Pulmonary artery endothelial cell (primary cell): ENCODE results near the gene FH. TPM values are rescaled to one million over a fixed set of nuclear protein-coding genes. Genes with fewer than 3 reads are reported as not detected.

Experiments
- DNase-seq: peaks from one replicate; pipeline ENCODE4 v3.0.0-alpha.2; 2011; ENCODE audit warnings: low read depth, low spot score
- total RNA-seq: library from RNA; depleted of rRNA; stranded (reverse); fragments of >200 nt; gene quantifications from 2 replicates; pipeline ENCODE4 v1.2.3, GENCODE V29; 2014

Gene FH
- total RNA-seq, 1 donor from 2014 or later, result 114 TPM

DNA sequence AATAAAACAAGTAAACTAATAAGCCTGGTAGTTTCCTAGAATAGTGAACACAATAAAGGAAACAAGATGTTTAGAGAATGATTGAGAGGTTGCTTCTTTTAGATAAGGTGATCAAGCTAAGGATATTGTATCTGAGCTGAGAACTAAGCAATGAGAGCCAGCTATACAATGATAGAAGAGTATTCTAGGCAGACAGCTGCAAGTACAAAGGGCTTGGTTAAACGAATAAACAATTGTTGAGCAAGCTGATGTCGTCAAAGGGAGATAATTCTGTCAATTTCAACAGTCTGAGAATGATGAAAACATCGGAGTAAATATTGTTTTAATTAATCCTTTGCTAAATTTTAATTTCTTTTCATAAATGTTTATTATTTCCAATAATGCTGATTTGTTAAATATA lies 5.5 kb upstream of the FH start:
- DNase-seq, result no peak

DNA sequence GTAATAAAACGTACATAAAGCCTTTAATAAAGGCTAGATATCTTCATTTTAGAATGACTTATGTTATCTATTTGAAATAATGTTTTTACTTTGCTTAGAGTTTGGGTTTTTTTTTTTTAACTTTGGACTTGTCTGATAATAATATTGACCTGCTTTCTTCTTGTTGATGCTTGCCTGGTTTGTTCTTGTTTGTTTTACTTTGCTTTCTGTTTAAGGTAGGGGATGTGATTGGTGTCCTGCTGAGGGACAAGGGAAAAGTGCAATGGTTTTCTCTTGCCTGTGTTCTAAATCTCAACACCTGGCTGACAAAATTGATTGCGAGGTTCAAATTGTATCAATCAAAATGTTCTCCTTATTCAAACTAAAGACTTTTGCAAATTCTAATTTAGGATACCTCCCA lies 2.2 kb upstream of the FH start:
- DNase-seq, result no peak

- no peak for DNase-seq
Observed at GRCh38 chr1:241520080-241520465, 518 bp upstream of the FH start.

- no peak for DNase-seq
Observed at GRCh38 chr1:241518476-241519307, 863 bp downstream of the FH start.

GRCh38 chr1:241513378-241513777 lies 6.2 kb downstream of the FH start:
- DNase-seq, result no peak

DNA sequence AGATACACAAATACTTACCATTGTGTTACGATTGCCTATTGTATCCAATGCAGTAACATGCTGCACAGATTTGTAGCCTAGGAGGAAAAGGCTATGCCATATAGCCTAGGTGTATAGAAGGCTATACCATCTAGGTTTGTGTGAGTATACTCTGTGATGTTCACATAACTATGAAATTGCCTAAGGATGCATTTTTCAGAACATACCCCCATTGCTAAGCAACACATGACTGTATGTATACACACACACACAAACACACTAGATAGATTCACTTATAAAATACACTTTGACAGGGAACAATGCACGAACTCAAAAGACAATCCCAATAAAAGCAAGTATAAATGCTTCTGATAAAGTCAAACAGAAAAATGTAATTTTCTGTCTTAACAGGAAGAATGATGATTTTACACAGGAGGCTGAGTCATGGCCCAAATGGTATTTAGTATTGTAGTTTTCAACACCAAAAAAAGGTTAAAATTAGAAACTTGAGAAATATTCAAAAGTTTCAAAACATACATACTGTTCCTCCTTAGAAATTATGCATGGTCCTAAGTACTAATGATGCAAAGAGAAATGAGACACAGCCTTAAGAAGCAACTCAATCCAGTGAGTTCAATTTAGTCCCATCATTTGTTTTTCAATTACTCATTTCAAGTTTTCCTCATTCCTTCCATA lies 12.2 kb downstream of the FH start:
- DNase-seq, result no peak

- DNase-seq, result no peak
Observed at GRCh38 chr1:241503444-241503843, 16.1 kb downstream of the FH start.

GRCh38 chr1:241499910-241500309 lies 19.6 kb downstream of the FH start:
- no peak for DNase-seq

- DNase-seq, result no peak
Observed at GRCh38 chr1:241495741-241496140, 23.8 kb downstream of the FH start.

GRCh38 chr1:241488739-241489138 lies 30.8 kb downstream of the FH start:
- no peak for DNase-seq

DNA sequence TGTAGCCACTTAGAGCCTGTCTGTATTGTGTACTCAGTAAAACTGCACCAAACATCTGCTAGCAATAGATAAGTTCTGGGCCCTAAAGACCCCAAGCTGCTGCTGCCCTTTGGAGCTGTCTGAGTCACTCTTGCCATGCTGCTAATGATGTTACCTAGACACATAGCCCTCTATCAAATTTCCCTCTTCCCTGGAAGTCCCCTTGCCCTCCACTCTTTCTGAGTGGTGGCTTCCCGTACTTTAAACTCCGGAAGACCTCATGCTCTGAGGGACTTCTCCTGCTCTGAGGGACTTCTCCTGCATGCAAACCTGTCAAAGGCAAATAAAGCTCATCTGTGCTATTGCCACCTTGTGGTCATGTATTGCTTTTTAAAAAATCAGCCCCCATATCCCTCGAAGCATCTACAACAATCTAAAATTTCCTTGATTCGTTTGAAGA lies 34.0 kb downstream of the FH start:
- DNase-seq, result no peak

- no peak for DNase-seq
Observed at GRCh38 chr1:241485145-241485544, 34.4 kb downstream of the FH start.

DNA sequence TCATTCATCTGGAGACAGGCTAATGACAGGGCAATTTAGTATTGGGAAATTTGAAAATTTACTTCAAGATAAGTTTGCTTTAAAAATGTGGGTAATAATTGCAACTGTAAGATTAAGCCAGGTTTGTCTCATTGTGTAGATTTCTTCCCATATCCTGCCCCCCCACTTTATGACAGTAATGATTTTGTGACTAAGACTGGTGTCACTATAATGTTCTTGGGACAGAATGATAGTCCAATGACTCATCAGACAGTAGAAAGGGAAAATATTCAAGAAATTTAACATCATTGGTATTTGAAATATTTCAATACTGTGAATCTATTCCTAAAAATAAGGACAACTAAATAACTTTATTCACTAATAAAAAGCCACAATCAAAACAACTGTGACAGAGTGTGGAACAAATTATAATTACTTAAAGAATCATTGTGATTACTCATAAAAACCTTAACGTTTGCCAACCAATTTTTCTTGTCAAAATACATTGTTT lies 36.7 kb downstream of the FH start:
- no peak for DNase-seq

DNA sequence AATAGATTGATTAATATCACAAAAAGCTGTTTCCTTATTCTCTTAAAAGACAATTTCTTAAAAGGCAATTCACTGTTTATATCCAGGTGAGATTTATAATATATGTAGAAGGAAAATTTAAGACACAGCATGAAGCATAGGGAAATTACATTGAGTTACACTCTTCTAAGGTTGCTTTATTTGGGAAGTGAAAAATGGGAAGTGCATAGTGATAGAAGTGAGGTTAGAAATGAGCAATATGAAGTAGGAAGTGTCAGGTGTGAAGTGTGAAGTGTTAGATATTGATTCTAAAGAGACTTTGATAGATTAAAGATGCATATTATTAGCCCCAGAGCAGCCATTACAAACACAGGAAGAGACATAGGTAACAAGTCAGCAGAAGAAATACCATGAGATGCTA lies 40.3 kb downstream of the FH start:
- DNase-seq, result no peak

GRCh38 chr1:241475671-241476070 lies 43.9 kb downstream of the FH start:
- no peak for DNase-seq

GRCh38 chr1:241473026-241473425 lies 46.5 kb downstream of the FH start:
- no peak for DNase-seq

DNA sequence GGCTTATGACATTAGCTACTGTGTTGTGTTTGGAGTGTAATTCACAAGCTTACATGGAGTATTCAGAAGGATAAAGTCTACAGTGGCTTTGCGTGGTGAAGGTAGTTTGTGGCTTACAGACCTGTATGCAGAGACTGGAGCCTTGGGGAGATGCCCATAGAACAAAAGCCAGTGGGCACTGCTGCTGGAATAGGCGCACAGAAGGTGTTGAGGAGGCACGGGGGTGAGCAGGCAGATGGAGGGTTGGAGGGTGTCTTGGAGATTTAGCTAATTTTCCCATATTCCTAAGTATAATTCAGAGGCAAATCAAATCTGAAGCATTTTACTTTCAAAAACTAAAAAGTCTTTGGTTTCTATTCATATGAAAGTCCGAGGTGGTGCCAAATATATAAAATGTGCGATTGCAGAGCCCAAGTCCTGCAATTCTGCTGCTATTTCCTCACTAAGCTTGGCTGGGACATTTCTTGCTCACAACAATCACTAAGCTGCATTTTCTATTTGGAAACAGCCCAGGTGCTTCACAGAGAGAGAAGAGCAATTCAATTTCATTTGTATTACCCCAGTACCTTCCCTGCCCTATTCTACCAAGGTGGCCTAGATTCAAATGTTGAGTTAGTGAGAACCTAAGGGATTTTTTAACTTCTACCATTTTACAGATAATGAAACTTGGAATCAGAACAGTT lies 48.5 kb downstream of the FH start:
- no peak for DNase-seq

DNA sequence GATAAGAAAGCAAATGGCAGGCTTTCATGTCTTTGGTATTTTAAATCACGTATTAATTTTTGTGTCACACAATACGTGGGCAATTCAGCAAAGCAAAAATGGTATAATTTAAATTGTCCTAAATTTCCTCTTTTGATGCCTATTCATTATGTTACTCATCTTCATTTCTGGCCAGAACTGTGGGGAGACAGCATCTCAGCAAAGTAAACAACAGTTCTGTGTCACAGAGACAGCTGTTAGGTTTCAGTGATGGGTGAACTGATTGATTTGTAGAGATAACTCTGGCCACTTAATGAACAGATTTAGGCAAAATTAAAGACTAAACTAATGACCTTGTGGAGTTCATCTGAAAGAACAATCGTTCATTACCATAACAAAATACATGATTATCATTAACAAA lies 49.2 kb downstream of the FH start:
- DNase-seq, result no peak

GRCh38 chr1:241465673-241466072 lies 53.9 kb downstream of the FH start:
- no peak for DNase-seq

GRCh38 chr1:241464985-241465384 lies 54.6 kb downstream of the FH start:
- no peak for DNase-seq

GRCh38 chr1:241462391-241462790 lies 57.2 kb downstream of the FH start:
- DNase-seq, result no peak
